COLO668 (cell line): Measurements from ENCODE around the gene AVEN.

Source experiments
- DNase-seq: peaks from one replicate; lab custom pipeline; 2025; ENCODE audit not compliant: unreplicated experiment; lab: John Stamatoyannopoulos, UW

The AVEN gene

DNA sequence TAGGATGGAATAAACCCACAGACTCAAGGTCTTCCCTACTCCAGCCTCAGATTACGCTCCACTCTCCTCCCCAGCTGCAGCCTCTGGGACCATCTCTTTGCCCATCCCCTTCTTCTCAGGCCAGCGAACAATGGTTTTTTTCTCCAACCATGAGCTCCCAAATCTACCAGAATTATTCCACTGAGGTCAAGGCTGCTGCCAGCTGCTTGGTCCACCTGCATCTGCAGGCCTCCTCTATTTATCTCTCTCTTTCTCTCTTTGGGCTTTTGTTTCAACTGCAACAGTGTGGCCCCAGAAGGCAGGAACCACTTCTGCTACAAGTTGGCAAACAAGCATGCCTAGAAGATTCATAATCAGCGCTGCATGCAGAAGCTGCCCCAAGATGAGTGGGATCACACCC lies 51.6 kb downstream of the AVEN start:
- no peak for DNase-seq

DNA sequence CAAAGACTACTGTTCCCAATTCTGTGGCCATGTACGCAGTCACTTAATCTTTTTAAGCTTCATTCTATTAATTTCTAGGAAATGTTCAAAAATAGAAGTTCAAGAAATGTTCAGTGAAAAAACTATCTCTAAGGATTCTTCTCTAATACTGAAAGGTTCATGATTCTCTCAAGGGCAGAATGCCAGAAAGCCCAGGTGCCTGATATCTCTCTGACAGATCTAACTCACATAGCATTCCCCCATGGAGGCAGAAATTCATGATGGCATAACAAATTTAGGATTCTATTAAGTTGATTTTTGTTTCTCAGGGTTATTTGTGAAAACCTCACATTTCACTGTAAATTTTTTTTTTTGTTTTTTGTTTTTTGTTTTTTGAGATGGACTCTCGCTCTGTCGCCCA lies 53.3 kb downstream of the AVEN start:
- DNase-seq, result no peak

DNA sequence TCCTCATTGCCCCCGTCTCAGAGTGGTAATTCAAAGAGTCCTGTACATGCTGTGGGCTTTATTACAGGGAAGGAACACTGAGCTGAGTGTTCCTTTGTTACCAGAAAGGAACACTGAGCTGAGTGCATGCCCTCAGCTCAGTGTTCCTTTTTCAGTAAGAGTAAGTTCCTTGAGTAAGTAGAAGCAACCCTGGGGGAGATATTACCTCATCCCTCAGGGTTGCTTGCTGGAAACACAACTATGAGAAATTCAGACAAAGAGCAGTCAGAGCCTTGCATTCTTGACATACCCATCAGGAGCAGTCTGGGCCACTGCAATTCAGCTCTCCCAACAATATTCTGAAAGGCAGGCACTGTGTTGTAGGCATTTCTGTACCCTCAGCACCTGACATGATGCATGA lies 53.7 kb downstream of the AVEN start:
- no peak for DNase-seq

DNA sequence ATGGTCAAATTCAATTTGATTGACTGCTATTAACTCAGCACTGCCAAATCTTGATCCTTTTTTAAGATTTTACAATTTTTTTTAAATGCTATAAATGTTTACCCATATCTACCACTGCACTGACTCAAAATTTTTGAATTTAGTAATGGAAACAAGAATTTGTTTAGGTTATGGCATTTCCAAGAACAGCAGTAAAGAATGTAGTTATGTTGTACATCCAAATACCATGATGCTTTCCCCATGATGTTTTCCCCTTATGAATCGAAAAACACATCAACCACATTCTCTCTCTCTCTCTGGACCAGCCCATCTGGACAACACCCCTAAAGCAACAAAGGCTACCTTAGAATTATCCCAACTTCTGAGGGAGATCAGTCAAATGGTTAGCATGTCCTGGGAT lies 56.5 kb downstream of the AVEN start:
- DNase-seq, result no peak

DNA sequence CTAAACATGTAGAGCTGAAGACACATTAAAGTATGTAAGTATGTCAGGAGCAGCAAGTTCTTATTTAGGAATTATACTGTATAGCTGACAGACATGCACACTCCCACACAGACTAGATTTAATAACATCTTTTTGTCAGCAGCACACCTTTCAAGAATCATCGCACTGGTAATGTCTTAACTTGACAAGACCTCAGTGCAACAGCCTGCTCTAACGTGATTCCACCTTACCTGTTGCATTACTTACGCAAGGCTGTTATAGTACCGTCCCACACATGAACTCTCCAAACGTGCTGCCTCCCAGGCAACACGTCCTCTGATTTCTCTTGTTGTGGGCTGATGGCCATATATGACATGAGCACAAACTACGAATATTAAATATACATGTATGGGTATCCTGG lies 58.8 kb downstream of the AVEN start:
- no peak for DNase-seq

DNA sequence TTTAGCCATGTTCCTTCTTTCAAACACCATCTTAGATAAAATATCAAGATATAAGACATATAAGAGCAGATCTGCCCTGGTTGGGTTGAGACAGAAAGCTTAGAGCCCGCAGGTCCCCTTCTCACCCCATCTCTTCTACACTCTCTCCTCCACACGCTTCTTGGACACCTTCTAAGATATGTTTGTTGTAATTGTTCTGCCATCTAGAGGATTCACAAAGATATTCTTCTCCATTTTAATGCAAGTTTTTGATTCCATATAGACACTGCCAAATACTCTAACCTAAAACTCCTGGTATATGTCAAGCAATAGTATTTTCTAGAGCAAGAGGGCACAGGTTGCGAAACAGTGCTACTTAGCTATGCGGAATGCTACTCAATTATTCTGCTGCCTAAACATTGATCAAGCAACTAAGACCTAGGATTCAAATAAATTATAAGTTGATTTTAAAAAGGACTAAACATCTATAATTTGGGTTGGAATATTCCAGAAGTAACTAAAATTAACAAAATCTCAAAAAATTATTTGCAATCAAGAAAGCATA lies 63.9 kb downstream of the AVEN start:
- DNase-seq, result no peak

DNA sequence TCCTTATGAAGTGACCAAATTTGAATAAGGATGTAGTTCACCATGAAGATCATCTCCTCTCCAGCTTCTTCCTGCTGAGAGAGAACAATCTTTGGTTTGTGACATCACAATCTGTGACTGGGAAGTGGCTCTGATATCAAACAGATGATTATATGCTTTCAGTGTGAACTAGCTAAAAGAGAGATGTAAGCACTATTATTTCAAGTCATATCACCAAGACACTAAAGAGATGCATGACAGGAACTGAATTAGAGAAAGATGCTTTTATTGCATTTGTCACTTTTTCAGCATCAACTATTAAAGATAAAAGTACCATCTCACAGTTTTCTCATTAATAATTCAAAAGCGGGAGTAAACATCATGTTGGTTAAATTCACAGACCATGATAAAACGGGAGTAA lies 67.2 kb downstream of the AVEN start:
- no peak for DNase-seq

DNA sequence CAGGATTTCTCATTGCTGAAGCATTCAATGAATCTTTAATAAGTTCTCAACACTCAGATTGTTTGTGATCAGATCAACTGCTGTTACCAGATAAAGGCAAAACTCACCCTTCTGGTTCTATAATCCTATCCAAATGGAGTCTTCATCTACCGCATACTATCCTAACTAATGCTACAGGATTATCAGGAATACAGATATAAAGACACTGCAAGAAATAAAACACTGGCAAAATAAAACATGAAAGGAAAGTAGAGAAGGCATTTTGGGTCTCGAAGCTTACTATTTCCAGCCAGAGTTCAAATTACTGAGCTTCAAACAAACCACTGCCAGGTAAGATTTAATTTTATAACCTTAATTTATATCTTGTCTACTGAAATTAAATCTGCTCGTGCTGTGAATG lies 70.2 kb downstream of the AVEN start:
- no peak for DNase-seq

DNA sequence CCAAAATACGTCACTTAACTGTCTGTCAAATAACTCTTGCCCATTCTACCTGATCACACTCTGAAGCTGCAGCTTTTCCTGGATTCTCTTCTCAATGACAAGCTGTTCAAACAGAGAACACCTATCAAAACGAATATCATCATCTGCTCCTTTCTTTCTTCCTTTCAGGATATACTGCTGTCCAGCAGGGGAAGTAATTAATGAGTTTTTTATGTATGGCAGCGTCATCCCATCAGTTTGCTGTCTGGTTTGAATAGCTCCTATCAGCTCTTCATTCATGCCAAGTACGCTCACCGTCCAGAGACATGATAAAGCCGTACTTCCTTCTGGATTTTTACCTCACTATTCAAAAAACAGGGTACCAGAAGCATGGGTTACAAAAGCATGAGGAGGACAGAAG lies 70.8 kb downstream of the AVEN start, which contains the start of gene CHRM5:
TSS of gene CHRM5 (plus strand) at position 274 of the 400 bp plus-strand sequence. CDS start 94,221 bp downstream, outside the sequence.
- DNase-seq, result peak; percentile 42

DNA sequence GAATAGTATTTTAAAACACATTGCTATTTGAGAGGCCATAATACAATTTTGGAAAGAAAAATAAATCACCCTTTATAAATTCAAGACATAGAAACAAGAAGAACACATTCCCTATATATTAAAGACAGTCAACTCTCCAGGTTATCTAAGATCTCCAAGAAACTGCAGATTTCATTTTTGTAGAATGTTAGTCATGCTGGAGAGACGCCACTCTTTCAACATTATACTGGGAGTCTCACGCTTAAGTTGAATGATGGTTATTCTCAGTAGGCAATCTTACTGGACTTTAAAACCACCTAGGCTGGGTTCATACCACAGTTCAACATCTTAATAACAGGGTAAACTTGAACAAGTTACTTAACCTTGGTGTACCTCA lies 74.4 kb downstream of the AVEN start:
- no peak for DNase-seq

DNA sequence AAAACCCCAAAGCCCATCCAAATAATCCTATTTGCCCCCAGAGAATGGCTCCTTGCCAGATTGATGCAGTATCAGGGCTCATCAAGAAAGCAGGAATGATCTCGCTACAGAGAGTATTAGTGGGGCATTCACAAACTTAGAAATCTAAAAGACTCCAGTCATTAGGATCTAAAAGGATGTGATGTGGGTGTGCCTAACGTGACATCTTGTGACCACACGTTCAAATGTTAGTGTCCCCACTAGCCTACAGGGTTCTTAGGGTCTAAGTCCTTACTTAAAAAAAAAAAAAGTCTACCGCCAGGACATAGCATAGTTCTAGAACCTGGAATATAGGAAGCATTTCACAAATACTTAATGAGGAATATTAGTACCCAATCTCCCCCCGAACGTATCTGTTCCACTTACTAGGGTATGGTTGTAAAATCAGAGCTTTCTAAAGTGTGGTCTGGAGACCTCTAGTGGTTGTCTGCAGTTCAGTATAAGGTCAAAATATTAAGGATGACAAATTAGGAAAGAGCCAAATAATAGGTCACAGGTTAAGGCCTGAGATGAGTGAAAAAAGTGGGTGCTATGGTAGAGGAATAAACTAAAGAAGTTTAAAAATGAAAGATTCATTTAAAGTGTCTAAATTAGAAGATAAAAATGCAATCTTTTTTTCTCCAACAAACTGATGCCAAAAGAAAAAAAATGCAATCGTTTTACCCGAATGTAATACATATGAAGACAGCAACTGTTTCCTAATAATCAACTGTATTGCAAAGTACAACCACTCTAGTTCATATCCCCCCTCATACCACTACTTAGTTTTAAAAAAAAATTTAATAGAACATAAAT lies 75.0 kb downstream of the AVEN start:
- no peak for DNase-seq

DNA sequence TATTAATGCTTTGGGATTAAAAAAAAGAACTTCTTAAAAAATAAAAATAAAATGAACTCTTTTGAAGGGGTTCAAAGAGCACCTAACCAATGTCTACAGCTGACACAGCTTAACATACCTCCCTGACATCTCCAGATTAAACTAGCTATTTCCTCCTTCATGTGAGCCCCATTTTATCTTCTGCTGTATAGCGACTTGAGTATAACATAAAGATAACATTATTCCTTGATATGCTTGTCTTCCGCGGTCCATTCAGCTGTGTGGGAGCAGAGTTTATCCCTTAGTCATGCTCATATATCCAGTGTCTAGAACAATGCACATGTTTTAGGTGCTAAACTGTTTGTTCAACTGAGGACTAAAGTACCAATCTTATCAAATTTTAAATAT lies 78.5 kb downstream of the AVEN start:
- DNase-seq, result no peak

DNA sequence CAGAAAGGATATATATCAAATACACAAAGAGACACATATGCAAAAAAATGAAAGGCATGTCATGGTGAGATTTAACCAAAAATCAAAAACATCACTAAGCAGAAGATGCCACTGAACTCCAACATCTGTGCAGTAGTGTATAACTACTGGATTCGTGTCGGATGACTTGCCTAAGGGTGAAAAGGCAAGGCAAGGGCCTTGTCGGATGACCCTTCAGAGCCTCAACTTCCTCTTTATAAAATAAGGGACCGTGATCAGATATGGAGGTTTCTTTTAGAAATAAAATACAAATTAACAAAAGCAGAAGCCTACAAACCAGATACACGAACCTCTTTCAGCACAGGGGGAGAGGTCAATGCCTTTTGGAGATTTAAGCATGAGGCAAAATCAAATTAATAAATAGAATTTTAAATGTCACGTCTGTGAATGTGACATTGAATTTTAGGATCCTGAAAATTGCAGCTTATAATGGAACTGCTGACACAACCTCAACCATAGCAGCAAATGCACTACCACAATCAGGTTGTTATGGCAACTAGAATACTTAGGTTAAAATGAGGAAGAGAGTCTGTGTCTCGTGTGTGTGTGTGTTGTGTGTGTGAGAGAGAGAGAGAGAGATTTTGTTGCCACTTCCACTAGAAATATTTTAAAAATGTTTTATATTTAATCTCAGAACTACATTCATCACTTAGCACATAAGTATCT lies 79.0 kb downstream of the AVEN start:
- DNase-seq, result no peak

DNA sequence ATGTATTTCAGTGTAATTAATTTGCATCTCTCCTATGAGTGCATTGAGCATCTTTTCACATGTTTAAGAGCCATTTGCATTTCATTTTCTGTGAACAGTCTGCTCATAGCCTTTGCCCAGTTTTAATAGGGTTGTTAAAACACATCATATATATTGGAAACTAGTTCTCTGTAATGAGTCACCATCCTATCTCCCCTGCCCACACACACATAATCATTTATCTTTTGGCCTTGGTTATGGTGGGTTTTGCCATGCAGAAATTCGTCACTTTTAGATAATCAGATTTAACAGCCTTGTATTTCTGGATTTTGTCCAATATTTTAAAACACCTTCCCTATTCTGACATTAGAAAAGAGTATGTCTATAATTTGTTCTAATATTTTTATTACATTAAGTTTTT lies 82.6 kb downstream of the AVEN start:
- no peak for DNase-seq

DNA sequence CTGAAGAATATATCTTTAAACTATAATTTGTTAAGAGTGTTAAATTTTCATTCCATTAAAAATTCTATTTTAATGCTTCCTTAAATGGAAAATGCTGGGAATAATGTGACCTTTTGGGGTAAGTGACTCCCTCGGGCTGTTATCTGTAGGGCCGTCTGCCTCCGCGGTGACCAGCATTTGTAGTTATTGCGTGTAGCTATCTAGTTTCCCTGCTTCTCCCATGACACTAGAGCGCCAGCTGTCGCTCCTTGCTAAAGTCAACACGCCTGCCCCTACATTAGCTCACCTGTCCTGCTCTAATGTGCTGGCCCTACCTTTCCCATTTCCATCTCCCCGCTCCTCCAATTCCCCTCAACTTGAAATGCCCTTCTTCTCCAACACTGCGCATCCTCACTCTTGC lies 83.1 kb downstream of the AVEN start:
- peak; percentile 83 for DNase-seq

DNA sequence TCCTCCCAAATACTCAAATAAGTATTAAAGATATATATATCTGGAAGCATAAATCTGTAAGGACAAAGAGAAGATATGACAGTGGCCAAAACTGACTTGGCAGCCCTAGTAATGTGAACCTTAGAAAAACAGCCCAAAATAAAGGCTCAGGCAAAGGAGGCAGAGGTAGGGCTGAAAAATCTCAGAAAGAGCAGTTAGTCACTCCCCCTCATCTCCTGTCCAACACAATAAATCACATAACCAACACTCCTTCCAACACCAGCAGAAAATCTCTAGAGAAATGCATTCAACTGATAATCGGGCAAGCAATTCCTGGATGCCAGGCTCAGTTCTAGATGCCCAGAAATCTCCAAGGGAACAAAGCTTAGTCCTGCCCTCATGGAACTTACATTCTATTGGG lies 92.9 kb downstream of the AVEN start:
- DNase-seq, result no peak

DNA sequence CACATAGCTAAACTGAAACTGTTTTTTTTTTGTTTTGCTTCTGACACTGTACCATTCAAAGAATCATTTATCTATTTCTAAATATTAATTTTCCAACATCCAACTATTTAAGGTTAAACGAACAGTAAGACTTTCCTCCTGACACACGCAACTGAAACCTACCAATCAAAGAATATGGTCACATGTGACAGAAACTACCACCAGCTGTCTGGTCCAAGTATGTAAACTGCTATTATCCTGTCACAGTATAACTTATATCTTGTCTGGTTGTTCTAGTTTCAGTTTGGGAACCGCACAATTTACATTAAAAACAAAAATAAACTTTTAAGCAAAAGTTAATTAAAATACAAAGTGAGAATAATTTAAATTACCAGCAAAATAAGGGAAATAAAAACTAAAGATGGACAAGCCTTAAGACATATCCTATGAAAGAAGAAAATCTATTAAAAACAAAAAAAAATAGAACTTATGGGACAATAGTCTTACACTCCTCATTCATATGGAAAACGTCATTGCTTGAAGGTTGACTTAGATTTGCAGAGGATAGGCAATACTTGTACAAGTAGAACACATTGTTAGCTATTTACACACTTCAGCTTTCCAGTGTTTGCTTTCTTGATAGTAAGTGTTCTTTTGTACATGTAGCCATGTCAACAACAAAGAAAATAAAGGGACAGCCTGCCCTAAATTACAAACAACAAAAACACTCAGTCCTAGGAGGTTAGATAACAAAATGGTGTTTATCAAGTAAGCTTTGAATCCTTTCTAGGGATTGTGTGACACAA lies 97.5 kb downstream of the AVEN start:
- no peak for DNase-seq

DNA sequence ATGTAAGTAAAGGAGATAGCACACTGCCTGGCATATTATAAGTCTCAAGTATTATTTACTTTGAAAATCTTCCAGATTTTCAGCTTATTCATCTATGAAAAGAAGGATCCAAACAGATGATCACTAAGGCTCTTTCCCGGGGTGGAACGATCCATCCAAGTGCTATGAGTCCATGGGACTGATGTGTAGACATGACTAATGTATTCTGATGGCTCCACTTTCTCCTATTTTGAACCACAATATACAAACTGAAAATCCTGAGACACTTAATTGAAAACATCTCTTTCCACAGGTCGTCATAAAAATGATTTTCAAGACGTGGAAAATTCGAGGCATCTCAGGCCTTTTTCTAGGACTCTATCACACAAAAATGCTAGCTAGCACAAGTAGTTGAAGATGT lies 104.1 kb downstream of the AVEN start:
- DNase-seq, result no peak

DNA sequence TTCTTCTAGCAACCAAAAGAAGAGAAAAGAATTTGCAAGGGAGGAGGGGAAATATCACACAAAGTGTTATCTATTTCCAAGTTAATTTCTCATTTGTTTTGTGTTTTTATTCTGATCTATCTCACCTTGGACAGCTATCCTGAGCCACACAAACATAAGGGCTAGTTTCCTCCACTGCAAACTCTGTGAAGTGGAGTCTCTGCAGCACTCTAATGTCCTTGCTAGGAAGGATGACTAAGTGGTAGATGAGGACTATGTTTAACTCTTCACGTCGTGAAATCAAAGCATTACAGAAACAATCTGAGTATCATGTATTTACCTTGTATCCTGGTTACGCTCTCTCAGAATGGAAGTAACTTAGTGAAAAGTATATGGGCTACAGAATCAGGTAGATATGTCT lies 104.6 kb downstream of the AVEN start:
- DNase-seq, result no peak

DNA sequence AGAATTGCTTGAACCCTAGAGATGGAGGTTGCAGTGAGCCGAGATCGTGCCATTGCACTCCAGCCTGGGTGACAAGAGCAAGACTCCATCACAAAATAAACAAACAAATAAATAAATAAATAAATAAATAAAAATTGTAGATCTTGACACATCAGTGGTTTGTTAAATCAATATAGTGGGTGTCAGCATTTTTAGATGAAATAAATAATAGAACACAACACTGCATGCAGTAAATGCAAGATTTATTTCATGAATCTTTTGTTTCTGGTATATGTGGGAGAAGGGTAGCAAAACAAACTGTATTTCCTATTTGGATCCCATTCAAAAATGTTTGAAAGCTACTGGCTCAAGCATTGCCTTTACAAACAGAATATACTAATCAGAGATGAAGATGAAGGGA lies 106.3 kb downstream of the AVEN start:
- no peak for DNase-seq

DNA sequence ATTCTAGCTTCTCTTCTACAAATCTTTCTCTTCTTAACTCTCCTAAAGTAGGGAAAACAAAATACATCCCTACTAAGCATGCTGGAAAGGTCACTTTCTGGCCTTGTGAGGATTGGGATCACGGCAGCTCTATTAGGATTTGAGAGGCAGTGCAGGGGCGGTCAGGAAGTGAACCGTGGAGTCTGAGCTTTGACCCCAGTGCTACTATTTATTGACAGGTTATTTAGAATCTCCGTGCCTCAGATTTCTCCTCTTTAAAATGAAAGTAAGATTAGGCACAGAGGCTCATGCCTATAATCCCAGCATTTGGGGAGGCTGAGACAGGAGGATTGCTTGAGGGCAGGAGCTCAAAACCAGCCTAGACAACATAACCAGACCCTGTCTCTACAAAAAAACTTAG lies 112.7 kb downstream of the AVEN start:
- no peak for DNase-seq

DNA sequence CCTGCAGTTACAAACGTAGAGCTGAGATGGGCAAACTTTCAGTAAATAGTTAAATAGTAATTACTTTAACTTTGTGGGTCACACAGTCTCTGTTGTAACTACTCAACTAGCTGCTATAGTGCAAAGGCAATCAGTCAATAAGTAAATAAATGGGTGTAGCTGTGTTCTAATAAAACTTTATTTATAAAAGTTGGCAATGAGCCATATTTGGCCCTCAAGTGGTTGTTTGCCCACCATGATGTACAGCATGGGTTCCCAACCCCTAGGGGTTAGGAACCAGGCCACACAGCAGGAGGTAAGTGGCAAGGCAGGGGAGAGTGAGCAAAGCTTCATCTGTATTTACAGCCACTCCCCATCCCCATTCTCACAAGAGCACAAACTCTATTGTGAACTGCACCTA lies 115.6 kb downstream of the AVEN start:
- DNase-seq, result no peak
